KMS-11 (cell line): ENCODE results near the gene ZFR.
A peak's percentile ranks its signal among the peaks of the same experiment; 100 is the strongest.

Experiments used
- H2AFZ ChIP-seq: fragments of 200-600 bp; sonication (generic); 2 replicates; pipeline ENCODE4 v1.6.1; 2016; ENCODE audit warnings: antibody characterized with exemption, mixed run types, low read depth
- H3K27ac ChIP-seq: fragments of 200-600 bp; sonication (generic); 2 replicates; pipeline ENCODE4 v1.6.1; 2016; ENCODE audit warnings: mild to moderate bottlenecking, mixed run types
- H3K27me3 ChIP-seq: fragments of 200-600 bp; sonication (generic); 2 replicates; pipeline ENCODE4 v1.6.1; 2017; ENCODE audit warnings: mild to moderate bottlenecking, low read depth, mixed run types, moderate library complexity; ENCODE audit not compliant: insufficient read depth
- H3K36me3 ChIP-seq: fragments of 200-600 bp; sonication (generic); 2 replicates; pipeline ENCODE4 v1.6.1; 2017; ENCODE audit warnings: mild to moderate bottlenecking, mixed run types; ENCODE audit not compliant: insufficient read depth
- H3K4me1 ChIP-seq: fragments of 200-600 bp; sonication (generic); 2 replicates; pipeline ENCODE4 v1.6.1; 2016; ENCODE audit warnings: mild to moderate bottlenecking, low read depth, mixed run types; ENCODE audit not compliant: poor library complexity, severe bottlenecking
- H3K4me2 ChIP-seq: fragments of 200-600 bp; sonication (generic); 2 replicates; pipeline ENCODE4 v1.7.0; 2016; ENCODE audit warnings: mild to moderate bottlenecking, mixed run types
- H3K4me3 ChIP-seq: fragments of 200-600 bp; sonication (generic); IDR thresholded peaks from 2 replicates; pipeline ENCODE4 v1.6.1; 2017; ENCODE audit warnings: low read depth, low read length, mixed read lengths; ENCODE audit not compliant: insufficient read depth
- H3K79me2 ChIP-seq: fragments of 200-600 bp; sonication (generic); 2 replicates; pipeline ENCODE4 v1.6.1; 2016; ENCODE audit warnings: low read depth, mixed run types; ENCODE audit not compliant: insufficient read depth
- H3K9ac ChIP-seq: fragments of 200-600 bp; sonication (generic); 2 replicates; pipeline ENCODE4 v1.6.1; 2016; ENCODE audit warnings: mild to moderate bottlenecking, mixed run types
- H4K20me1 ChIP-seq: fragments of 200-600 bp; sonication (generic); 2 replicates; pipeline ENCODE4 v1.6.1; 2016; ENCODE audit warnings: mild to moderate bottlenecking, mixed run types; ENCODE audit not compliant: insufficient read depth
- TF ChIP-seq, protein P1 (sequence below): fragments of 200-600 bp; sonication (generic); conservative IDR thresholded peaks from 2 replicates; pipeline ENCODE4 v1.6.1; 2017; ENCODE audit warnings: low read depth, mild to moderate bottlenecking, antibody characterized with exemption, low read length, moderate library complexity, mixed read lengths

The ZFR gene

DNA sequence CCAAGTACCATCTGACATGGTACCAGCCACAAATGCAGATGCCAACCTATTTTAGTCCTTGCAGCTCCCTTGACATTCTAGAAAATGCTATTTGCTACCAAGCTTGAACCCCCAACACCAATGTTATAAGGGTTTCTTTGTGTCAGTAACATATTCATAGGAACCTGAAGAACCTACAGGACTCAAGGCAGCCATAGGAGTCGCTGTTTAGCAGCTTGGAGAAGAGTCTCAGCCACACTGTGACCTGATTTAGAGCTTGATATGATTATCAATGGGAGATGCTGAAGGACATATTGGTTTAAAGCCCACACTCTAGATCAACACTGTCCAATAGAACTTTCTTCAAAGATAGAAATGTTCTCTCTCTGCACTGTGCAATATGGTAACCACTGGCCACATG is 6.4 kb upstream of the ZFR start:
- H3K79me2 ChIP-seq, result no peaks in the 10 kb centered on the region
- H3K27me3 ChIP-seq, result no peaks in the 10 kb centered on the region
- no peak overlapping the region for H3K4me3 ChIP-seq
- H3K4me2 ChIP-seq, result no peak overlapping the region
- TF ChIP-seq, protein P1, sequence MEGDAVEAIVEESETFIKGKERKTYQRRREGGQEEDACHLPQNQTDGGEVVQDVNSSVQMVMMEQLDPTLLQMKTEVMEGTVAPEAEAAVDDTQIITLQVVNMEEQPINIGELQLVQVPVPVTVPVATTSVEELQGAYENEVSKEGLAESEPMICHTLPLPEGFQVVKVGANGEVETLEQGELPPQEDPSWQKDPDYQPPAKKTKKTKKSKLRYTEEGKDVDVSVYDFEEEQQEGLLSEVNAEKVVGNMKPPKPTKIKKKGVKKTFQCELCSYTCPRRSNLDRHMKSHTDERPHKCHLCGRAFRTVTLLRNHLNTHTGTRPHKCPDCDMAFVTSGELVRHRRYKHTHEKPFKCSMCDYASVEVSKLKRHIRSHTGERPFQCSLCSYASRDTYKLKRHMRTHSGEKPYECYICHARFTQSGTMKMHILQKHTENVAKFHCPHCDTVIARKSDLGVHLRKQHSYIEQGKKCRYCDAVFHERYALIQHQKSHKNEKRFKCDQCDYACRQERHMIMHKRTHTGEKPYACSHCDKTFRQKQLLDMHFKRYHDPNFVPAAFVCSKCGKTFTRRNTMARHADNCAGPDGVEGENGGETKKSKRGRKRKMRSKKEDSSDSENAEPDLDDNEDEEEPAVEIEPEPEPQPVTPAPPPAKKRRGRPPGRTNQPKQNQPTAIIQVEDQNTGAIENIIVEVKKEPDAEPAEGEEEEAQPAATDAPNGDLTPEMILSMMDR, result peak; percentile 54
- no peaks in the 10 kb centered on the region for H3K36me3 ChIP-seq
- H3K4me1 ChIP-seq, result no peaks in the 10 kb centered on the region
- no peaks in the 10 kb centered on the region for H4K20me1 ChIP-seq
- no peak overlapping the region for H2AFZ ChIP-seq
- H3K27ac ChIP-seq, result no peak overlapping the region
- H3K9ac ChIP-seq, result no peak overlapping the region

DNA sequence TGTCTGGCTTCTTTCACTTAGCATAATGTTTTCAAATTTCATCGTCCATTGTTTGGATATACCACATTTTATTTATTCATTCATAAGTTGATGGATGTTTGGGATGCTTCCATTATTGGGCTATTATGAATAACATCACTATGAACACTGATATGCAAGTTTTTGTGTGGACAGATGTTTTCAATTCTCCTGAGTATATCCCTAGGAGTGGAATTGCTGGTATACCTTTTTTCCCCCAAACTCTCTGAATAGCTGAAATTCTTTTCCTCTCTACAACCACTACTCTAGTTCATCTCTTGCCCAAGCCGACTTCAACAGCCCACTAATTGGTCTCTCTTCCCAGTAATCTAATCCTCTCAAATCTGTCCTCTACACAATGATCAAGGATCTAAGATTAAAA is 4.7 kb upstream of the ZFR start:
- Histone ChIP-seq H3K4me3 (no peak overlapping the region), H3K36me3 (no peaks in the 10 kb centered on the region), H3K9ac (no peak overlapping the region), H3K79me2 (no peaks in the 10 kb centered on the region), H3K4me2 (no peak overlapping the region), H4K20me1 (no peaks in the 10 kb centered on the region), H2AFZ (no peak overlapping the region), H3K27ac (no peak overlapping the region), H3K27me3 (no peaks in the 10 kb centered on the region; the same call in 1 of the 2 replicates), H3K4me1 (peaks cover 5% of the 10 kb centered on the region)
- TF ChIP-seq, protein P1, result no peak

DNA sequence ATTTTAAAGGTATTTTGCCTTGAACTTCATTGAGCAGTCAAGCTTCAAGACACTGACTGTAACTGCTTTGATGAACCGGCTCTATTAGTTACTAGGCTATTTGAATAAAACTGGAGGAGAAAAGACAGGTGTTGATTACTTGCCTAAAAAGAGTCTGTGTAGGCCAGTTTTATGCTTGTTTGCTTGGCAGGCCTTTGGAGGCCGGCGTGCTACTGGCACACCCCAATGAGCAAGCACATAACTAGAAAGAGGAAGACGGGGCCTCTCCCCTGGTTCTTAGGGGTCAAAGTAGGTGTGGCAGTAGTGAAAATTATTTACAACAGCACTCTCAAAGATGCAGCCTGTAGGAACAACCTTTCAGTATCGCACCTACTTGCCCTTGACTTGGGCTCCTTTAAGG is 2.1 kb upstream of the ZFR start:
- Histone ChIP-seq H3K27me3 (no peaks in the 10 kb centered on the region; the same call in 1 of the 2 replicates), H4K20me1 (no peaks in the 10 kb centered on the region; the same call in 1 of the 2 replicates), H3K36me3 (no peaks in the 10 kb centered on the region), H2AFZ (no peak overlapping the region), H3K9ac (no peak overlapping the region), H3K4me2 (no peak overlapping the region), H3K4me3 (no peak overlapping the region), H3K27ac (no peak overlapping the region), H3K79me2 (peaks cover 21% of the 10 kb centered on the region), H3K4me1 (peaks cover 22% of the 10 kb centered on the region)
- TF ChIP-seq, protein P1, result no peak

DNA sequence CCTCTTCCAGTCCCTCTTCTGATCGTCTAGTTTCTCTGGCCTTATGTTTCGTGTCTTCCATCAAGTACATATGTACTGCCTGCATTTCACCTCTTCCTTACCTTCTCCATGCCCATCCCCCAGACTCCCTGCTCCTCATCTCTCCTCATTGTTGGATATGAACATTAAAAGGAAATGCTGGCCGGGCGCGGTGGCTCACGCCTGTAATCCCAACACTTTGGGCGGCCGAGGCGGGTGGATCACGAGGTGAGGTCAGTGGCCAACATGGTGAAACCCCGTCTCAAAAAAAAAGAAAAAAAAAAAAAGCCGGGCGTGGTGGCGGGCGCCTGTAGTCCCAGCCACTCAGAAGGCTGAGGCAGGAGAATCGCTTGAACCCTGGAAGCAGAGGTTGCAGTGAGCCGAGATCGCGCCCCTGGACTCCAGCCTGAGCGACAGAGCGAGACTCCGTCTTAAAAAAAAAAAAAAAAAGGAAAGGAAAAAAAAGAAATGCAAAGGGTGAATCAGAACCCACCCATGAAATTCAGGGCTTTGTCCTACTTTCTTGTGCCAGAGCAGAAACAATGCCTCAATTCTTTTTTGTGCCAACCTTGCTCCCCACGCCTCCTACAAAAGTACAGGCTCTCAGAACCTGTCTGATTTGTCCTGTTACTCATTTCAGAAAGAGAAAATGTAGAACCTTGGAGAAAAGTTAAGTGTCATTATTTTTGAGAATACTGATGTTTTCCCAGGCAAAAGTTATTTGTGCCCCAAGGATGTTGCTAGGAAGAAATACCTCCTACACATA is 1.5 kb upstream of the ZFR start:
- Histone ChIP-seq H3K9ac (no peak overlapping the region), H3K79me2 (peaks cover 27% of the 10 kb centered on the region), H2AFZ (no peak overlapping the region), H3K4me3 (no peak overlapping the region), H3K36me3 (no peaks in the 10 kb centered on the region), H3K4me1 (peaks cover 28% of the 10 kb centered on the region), H4K20me1 (no peaks in the 10 kb centered on the region; the same call in 1 of the 2 replicates), H3K4me2 (no peak overlapping the region), H3K27ac (no peak overlapping the region), H3K27me3 (no peaks in the 10 kb centered on the region; the same call in 1 of the 2 replicates)
- TF ChIP-seq, protein P1, result no peak
